ENCODE data around the gene BEST4. TPM values are rescaled to one million over a fixed set of nuclear protein-coding genes. Genes with fewer than 3 reads are reported as not detected.
A peak's percentile ranks its signal among the peaks of the same experiment; 100 is the strongest.

BEST4 gene
- total RNA-seq, result under 1 TPM in 2 of 4 donors, not detected in 2; 0.21 to 0.98 TPM

DNA sequence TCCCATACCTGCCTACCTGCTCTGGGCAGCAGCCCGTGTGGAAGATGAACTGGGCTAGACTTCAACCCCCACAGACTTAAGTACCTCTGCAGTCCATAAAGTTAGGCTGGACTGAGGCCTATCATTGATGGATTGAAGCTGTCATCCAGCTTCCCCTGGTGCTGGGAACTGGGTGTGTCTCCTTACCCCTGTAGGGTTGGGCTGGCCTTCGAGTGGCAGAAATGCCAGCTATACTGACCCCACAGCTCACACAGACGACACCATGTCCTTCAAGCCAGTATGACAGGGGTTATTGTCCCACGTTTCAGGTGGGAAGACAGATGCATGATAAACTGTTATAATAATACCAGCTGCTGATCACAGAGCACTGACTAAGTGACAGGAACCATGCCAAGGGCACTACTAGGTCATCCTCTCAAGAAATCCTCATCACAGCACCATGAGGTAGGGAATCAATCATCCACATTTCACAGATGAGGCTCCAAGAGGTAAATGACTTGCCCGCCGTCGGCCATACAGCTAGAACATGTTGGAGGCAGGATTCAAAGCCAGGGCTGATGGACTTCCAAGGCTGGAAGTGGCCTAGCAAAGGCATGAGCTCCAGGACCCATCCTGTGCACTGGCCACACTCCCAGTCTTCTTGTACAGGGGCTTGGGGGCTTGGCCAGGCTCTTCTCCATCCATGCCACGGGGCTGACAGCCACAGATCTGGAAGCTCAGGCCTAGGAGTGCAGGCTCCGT lies at the start of gene BEST4:
BEST4 (minus strand) TSS at position 51 of the 741 bp plus-strand sequence. CDS start 465 bp downstream, outside the sequence.
- TF ChIP-seq, protein P1, sequence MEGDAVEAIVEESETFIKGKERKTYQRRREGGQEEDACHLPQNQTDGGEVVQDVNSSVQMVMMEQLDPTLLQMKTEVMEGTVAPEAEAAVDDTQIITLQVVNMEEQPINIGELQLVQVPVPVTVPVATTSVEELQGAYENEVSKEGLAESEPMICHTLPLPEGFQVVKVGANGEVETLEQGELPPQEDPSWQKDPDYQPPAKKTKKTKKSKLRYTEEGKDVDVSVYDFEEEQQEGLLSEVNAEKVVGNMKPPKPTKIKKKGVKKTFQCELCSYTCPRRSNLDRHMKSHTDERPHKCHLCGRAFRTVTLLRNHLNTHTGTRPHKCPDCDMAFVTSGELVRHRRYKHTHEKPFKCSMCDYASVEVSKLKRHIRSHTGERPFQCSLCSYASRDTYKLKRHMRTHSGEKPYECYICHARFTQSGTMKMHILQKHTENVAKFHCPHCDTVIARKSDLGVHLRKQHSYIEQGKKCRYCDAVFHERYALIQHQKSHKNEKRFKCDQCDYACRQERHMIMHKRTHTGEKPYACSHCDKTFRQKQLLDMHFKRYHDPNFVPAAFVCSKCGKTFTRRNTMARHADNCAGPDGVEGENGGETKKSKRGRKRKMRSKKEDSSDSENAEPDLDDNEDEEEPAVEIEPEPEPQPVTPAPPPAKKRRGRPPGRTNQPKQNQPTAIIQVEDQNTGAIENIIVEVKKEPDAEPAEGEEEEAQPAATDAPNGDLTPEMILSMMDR (IDR thresholded peaks at IDR 0.05), result no peak
- TF ChIP-seq EP300 (IDR thresholded peaks at IDR 0.05) (no peak), POLR2A (IDR thresholded peaks at IDR 0.05) (no peak)
- Histone ChIP-seq H3K27ac (peak within 1 kb of the TSS in 1 of 4 donors; percentile 75), H3K4me1 (peaks cover 0 to 35% (median 21%) of the 10 kb centered on the region in 4 donors), H3K36me3 (no peaks in the 10 kb centered on the region), H3K27me3 (no peaks in the 10 kb centered on the region), H3K9me3 (no peaks in the 10 kb centered on the region), H3K4me3 (no peak within 1 kb of the TSS)
- WGBS, 2 donors, result 82 to 84% methylated on average over 7 to 9 of the region's 9 CpGs
- no peak for DNase-seq (ENCODE audit: low spot score in 2 of 2)

DNA sequence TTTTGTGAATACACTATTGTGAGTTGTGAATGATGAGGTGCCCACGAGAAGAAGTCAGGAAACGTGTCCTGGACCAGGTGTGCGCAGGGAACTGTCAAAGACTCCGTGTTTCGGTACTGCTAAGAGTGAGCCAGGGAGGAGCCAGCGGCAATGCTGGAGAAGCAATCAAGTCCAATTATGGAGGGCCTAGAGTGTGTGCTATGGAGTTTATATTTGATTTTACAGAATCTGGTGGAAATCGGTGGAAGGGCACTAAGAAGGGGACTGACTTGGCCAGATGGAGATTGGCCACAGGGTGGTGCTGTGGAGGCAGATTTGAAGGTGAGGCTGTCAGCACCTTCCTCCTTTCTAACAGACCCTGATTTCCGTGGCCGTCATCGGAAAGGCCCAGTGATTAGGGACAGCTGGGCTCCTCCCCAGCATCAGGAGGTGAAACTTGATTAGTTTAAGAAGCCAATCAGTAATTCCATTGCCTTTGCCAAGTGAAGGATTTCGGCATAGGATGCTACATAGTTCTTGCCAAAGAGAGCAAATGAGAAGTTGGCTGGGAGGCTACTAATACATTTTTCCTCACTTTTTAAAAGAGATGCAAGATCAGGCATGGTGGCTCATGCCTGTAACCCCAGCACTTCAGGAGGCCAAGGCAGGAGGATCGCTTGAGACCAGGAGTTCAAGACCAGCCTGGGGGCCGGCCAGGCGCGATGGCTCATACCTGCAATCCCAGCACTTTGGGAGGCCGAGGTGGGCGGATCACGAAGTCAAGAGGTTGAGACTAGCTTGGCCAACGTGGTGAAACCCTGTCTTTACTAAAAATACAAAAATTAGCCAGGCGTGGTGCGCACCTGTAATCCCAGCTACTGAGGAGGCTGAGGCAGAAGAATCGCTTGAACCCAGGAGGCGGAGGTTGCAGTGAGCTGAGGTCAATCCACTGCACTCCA lies 48.0 kb upstream of the BEST4 start:
- Histone ChIP-seq H3K9me3 (no peaks in the 10 kb centered on the region), H3K27me3 (no peaks in the 10 kb centered on the region), H3K36me3 (no peaks in the 10 kb centered on the region), H3K27ac (peak overlapping the region in 3 of 4 donors; percentile 2 to 62 (median 38)), H3K4me1 (peaks cover 0 to 65% (median 0%) of the 10 kb centered on the region in 4 donors), H3K4me3 (no peak overlapping the region)
- DNase-seq (ENCODE audit: low spot score in 2 of 2), result peak; percentile 85 to 96
- 55 to 60% methylated on average over 23 of the region's 23 CpGs for WGBS, 2 donors
- TF ChIP-seq, protein P1 (IDR thresholded peaks at IDR 0.05), result peak; percentile 79 to 91 (median 83)
- peak in 1 of 2 donors; percentile 52 for TF ChIP-seq EP300 (IDR thresholded peaks at IDR 0.05)
- no peak for TF ChIP-seq POLR2A (IDR thresholded peaks at IDR 0.05)

DNA sequence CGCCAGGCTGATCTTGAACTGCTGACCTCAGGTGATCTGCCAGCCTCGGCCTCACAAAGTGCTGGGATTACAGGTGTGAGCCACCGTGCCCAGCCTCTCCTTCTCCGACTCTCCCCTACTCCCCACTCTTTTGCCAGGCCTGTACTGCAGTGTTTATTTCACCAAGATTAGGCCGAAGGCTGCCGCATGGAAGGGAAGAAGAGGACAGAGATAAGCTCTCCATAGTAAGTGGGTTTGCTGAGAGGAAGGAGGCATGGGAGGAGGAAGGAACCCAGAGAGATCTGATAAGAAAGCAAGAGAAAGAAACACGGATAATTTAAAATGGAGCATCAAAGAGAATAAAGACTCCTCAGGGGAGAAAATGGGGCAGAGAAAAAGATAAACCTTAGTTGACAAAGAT lies 46.4 kb upstream of the BEST4 start:
- Histone ChIP-seq H3K4me3 (no peak overlapping the region), H3K36me3 (peaks cover 0 to 9% (median 0%) of the 10 kb centered on the region in 3 donors), H3K4me1 (peaks cover 0 to 67% (median 0%) of the 10 kb centered on the region in 4 donors), H3K9me3 (no peaks in the 10 kb centered on the region), H3K27ac (no peak overlapping the region), H3K27me3 (no peaks in the 10 kb centered on the region)
- 76 to 77% methylated on average over 7 of the region's 7 CpGs for WGBS, 2 donors
- no peak for DNase-seq (ENCODE audit: low spot score in 2 of 2)
- no peak for TF ChIP-seq EP300 (IDR thresholded peaks at IDR 0.05)
- TF ChIP-seq, protein P1 (IDR thresholded peaks at IDR 0.05), result no peak
- TF ChIP-seq POLR2A (IDR thresholded peaks at IDR 0.05), result no peak

DNA sequence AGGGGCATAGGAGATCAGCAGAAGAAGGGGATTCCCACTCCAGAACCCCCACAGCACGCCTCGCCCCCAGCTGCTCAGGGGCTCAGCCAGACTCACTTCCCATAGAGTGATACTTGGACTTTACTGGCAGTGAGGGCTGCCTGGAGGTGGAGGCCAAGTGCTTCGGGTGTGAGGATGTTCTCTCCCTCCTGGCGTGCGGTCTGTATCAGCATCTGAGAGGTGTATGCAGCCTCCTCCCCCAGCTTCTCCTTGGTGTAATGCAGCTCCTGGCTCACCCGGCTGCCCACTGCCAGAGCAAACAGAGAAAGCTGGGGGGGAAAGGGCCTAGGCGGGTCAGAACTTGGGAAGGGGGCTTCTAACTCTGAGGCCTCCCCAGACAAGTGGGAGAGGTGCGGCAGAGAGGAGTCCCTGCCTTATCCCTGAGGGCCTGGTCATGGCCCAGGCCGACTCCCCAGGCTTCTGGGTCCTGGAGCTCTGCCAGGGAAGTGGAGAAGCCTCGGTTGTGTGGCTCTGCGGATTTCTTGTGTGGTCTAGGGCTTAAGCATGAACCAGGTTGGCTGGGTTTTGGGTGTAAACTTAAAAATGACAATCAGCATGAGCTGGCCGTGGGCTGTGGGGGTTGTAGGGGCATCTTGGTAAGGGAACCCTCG lies 44.2 kb upstream of the BEST4 start:
- Histone ChIP-seq H3K4me3 (no peak overlapping the region), H3K36me3 (peaks cover 0 to 26% (median 0%) of the 10 kb centered on the region in 3 donors), H3K27me3 (no peaks in the 10 kb centered on the region), H3K4me1 (peaks cover 0 to 66% (median 0%) of the 10 kb centered on the region in 4 donors), H3K9me3 (no peaks in the 10 kb centered on the region), H3K27ac (peak overlapping the region in 3 of 4 donors; percentile 21 to 72 (median 38))
- 56 to 59% methylated on average over 13 of the region's 13 CpGs for WGBS, 2 donors
- DNase-seq (ENCODE audit: low spot score in 2 of 2), result no peak
- TF ChIP-seq, protein P1 (IDR thresholded peaks at IDR 0.05), result no peak
- TF ChIP-seq EP300 (IDR thresholded peaks at IDR 0.05) (no peak), POLR2A (IDR thresholded peaks at IDR 0.05) (no peak)
